HepG2 (cell line): ENCODE data around the gene DAB2IP. TPM values are rescaled to one million over a fixed set of nuclear protein-coding genes. Genes with fewer than 3 reads are reported as not detected.

ENCODE experiments used
- ETV5 ChIP-seq: IDR thresholded peaks from 2 replicates; pipeline ENCODE4 v1.6.1; 2018; ENCODE audit warnings: missing biosample characterization, missing genetic modification reagents, inconsistent platforms, borderline replicate concordance
- FOXO1 ChIP-seq: sonication (generic); formaldehyde crosslinking; IDR thresholded peaks from 2 replicates; pipeline ENCODE4 v1.4.0; 2020; ENCODE audit warnings: missing genetic modification reagents
- NFRKB ChIP-seq: fragments of 450-650 bp; IDR thresholded peaks from 2 replicates; pipeline ENCODE4 v1.6.1; 2017
- NR2F6 ChIP-seq, 2 experiments: IDR thresholded peaks; 2 replicates each; pipeline ENCODE4 v1.6.1; 2016; ENCODE audit warnings: antibody characterized with exemption in 1 of 2, mild to moderate bottlenecking in 1 of 2
- STAG1 ChIP-seq: sonication (generic); formaldehyde crosslinking; IDR thresholded peaks from 2 replicates; pipeline ENCODE4 v1.4.0; 2020; ENCODE audit warnings: missing genetic modification reagents
- ZNF121 ChIP-seq: sonication (generic); formaldehyde crosslinking; IDR thresholded peaks from 2 replicates; pipeline ENCODE4 v1.5.0; 2020; ENCODE audit warnings: mild to moderate bottlenecking, missing genetic modification reagents
- ZNF335 ChIP-seq: sonication (generic); formaldehyde crosslinking; IDR thresholded peaks from 2 replicates; pipeline ENCODE4 v1.4.0; 2020; ENCODE audit warnings: missing genetic modification reagents
- ZNF605 ChIP-seq: sonication (generic); formaldehyde crosslinking; IDR thresholded peaks from 2 replicates; pipeline ENCODE4 v1.8.0; 2022; ENCODE audit warnings: mild to moderate bottlenecking, missing genetic modification reagents
- polyA plus RNA-seq, 8 experiments: library from polyadenylated mRNA; depleted of rRNA in 3 of 8; stranded (reverse) in 7 of 8; unstranded in 1 of 8; fragments of >200 nt; fragmentation: Illumina TruSeq in 4 of 8; extraction: Trizol in 4 of 8; gene quantifications; 2 replicates each; pipeline versions ENCODE4 v1.2.1 to v1.2.3, GENCODE V29; 2011 to 2016; ENCODE audit warnings: low read depth in 4 of 8, missing spikeins in 1 of 8, mixed read lengths in 1 of 8; ENCODE audit not compliant: insufficient read depth in 1 of 8
- total RNA-seq, 5 experiments: library from RNA; depleted of rRNA; stranded (reverse); fragments of >200 nt; fragmentation: Illumina TruSeq; extraction: Trizol; gene quantifications; 2 replicates each; pipeline ENCODE4 v1.2.3, GENCODE V29; 2016; ENCODE audit warnings: low read depth in 1 of 5
- TF ChIP-seq, protein P1 (sequence below): sonication (generic); formaldehyde crosslinking; IDR thresholded peaks from 2 replicates; pipeline ENCODE4 v1.4.0; 2020; ENCODE audit warnings: low read depth, missing genetic modification reagents
- TF ChIP-seq, protein P2 (sequence below): IDR thresholded peaks from 2 replicates; pipeline ENCODE4 v1.6.1; 2016; ENCODE audit warnings: low read depth, control low read depth
- TF ChIP-seq, protein P3 (sequence below): sonication (generic); formaldehyde crosslinking; IDR thresholded peaks from 2 replicates; pipeline ENCODE4 v1.4.0; 2020; ENCODE audit warnings: mild to moderate bottlenecking, missing genetic modification reagents
- TF ChIP-seq, protein P4 (sequence below): sonication (generic); formaldehyde crosslinking; IDR thresholded peaks from 2 replicates; pipeline ENCODE4 v1.4.0; 2020; ENCODE audit warnings: missing genetic modification reagents

Gene DAB2IP
- total and polyA plus RNA-seq, 2 of the 13 experiments (the other 11 are each of a cell fraction or from before 2014, with no cell fraction given): 25.3 to 37.9 TPM

DNA sequence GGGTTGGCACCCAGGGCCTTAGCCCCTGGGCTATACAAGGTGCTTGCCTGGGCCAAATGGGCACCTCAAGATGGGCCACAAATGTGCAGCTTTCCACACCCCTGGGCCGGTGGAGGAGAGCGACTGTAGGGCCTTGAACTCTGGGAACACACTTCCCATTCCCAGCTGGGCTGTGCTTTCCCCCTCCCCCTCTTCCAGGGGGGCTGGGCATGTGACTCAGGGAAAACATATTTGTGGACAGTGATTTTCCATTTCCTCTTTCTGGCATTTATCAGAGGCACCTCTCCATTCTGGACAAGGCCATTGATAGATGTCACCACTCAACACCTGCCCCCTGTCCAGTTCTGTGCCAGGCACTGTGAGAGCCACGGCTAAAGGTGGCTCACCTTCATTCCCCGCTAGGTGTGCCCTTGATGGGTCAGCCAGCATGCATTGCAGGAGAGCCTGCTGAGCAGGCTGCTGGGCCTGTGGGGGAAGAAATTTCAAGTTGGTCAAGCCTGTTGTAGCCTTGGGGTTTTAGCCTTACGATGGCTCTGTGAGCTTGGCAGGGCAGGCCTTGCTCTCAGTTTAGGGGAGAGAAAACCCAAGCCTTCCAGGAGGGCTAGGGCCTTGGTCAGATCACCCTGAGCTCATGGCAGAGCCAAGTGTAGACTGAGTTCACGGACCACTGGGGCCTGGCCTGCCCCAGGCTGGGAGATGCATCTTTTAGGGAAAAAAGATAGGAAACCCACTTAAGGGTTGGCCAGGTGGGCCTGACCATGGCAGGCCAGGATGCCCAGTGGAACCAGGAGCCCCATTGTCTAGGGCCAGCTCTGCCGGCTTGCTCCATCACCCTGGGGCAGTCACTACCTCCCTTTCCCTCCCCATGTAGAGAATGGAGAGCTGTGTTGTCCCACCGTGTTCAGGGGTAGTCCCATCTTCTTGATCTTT is 113.9 kb downstream of the DAB2IP start (continued):
- TF ChIP-seq, protein P1, sequence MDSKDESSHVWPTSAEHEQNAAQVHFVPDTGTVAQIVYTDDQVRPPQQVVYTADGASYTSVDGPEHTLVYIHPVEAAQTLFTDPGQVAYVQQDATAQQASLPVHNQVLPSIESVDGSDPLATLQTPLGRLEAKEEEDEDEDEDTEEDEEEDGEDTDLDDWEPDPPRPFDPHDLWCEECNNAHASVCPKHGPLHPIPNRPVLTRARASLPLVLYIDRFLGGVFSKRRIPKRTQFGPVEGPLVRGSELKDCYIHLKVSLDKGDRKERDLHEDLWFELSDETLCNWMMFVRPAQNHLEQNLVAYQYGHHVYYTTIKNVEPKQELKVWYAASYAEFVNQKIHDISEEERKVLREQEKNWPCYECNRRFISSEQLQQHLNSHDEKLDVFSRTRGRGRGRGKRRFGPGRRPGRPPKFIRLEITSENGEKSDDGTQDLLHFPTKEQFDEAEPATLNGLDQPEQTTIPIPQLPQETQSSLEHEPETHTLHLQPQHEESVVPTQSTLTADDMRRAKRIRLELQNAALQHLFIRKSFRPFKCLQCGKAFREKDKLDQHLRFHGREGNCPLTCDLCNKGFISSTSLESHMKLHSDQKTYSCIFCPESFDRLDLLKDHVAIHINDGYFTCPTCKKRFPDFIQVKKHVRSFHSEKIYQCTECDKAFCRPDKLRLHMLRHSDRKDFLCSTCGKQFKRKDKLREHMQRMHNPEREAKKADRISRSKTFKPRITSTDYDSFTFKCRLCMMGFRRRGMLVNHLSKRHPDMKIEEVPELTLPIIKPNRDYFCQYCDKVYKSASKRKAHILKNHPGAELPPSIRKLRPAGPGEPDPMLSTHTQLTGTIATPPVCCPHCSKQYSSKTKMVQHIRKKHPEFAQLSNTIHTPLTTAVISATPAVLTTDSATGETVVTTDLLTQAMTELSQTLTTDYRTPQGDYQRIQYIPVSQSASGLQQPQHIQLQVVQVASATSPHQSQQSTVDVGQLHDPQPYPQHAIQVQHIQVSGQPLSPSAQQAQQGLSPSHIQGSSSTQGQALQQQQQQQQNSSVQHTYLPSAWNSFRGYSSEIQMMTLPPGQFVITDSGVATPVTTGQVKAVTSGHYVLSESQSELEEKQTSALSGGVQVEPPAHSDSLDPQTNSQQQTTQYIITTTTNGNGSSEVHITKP (CRISPR knock-in tag): 0 out of 2 replicates have a peak, but pooled peaks have one; percentile 66
- TF ChIP-seq NFRKB: no peak
- 0 out of 2 replicates have a peak, but pooled peaks have one; percentile 35 for TF ChIP-seq ZNF121 (CRISPR knock-in tag)
- TF ChIP-seq, protein P2, sequence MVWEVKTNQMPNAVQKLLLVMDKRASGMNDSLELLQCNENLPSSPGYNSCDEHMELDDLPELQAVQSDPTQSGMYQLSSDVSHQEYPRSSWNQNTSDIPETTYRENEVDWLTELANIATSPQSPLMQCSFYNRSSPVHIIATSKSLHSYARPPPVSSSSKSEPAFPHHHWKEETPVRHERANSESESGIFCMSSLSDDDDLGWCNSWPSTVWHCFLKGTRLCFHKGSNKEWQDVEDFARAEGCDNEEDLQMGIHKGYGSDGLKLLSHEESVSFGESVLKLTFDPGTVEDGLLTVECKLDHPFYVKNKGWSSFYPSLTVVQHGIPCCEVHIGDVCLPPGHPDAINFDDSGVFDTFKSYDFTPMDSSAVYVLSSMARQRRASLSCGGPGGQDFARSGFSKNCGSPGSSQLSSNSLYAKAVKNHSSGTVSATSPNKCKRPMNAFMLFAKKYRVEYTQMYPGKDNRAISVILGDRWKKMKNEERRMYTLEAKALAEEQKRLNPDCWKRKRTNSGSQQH (CRISPR knock-in tag): 0 out of 2 replicates have a peak, but pooled peaks have one; percentile 53
- peak; percentile 77; the same call in 1 of the 2 replicates for TF ChIP-seq ETV5 (CRISPR knock-in tag)
- 0 out of 2 replicates have a peak, but pooled peaks have one; percentile 28 for TF ChIP-seq ZNF605 (CRISPR knock-in tag)
- TF ChIP-seq, protein P3, sequence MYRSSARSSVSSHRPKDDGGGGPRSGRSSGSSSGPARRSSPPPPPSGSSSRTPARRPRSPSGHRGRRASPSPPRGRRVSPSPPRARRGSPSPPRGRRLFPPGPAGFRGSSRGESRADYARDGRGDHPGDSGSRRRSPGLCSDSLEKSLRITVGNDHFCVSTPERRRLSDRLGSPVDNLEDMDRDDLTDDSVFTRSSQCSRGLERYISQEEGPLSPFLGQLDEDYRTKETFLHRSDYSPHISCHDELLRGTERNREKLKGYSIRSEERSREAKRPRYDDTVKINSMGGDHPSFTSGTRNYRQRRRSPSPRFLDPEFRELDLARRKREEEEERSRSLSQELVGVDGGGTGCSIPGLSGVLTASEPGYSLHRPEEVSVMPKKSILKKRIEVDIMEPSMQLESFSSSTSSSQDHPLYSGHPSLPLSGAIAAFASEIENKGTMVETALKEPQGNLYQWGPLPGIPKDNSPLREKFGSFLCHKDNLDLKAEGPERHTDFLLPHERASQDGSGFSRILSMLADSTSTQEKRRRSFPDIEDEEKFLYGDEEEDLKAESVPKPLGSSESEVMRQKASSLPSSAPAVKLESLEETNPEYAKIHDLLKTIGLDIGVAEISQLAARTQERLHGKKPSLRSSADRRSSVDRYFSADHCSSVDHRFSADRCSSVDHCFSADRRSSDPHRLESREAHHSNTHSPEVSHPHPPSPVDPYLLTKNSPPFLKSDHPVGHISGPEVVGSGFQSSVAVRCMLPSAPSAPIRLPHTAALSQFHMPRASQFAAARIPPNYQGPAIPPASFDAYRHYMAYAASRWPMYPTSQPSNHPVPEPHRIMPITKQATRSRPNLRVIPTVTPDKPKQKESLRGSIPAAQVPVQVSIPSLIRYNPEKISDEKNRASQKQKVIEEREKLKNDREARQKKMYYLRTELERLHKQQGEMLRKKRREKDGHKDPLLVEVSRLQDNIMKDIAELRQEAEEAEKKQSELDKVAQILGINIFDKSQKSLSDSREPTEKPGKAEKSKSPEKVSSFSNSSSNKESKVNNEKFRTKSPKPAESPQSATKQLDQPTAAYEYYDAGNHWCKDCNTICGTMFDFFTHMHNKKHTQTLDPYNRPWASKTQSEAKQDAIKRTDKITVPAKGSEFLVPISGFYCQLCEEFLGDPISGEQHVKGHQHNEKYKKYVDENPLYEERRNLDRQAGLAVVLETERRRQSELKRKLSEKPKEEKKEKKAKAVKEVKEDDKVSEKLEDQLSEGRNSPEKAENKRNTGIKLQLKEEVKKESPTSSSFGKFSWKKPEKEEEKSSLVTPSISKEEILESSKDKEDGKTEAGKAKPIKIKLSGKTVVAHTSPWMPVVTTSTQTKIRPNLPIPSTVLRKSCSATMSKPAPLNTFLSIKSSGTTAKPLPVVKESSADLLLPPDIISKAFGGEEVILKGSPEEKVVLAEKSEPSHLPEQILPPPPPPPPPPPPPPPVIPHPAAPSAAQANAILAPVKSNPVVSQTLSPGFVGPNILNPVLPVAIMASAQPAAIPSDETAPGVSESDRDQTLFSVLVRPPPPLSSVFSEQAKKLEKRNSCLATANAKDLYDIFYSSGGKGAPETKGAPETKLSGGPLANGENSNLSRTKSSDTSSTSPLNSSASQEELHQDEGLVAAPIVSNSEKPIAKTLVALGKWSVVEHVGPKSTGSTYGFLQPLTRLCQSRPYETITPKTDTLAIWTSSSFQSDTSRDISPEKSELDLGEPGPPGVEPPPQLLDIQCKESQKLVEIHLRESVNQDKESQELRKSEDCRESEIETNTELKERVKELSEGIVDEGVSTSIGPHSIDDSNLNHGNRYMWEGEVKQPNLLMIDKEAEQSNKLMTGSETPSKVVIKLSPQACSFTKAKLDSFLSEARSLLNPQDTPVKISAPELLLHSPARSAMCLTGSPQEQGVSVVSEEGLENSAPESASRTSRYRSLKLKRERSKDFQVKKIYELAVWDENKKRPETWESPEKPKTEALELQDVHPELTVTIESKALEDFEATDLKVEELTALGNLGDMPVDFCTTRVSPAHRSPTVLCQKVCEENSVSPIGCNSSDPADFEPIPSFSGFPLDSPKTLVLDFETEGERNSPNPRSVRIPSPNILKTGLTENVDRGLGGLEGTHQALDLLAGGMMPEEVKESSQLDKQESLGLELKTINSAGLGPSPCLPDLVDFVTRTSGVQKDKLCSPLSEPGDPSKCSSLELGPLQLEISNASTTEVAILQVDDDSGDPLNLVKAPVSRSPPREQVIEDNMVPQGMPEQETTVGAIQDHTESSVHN (CRISPR knock-in tag): no peak
- TF ChIP-seq FOXO1 (CRISPR knock-in tag): peak; percentile 77; the same call in 1 of the 2 replicates
- peak; percentile 63 for TF ChIP-seq NR2F6 (IDR thresholded peaks at IDR 0.05)
- peak; percentile 82 for TF ChIP-seq NR2F6 (CRISPR knock-in tag; IDR thresholded peaks at IDR 0.05)
- TF ChIP-seq ZNF335: peak; percentile 98
- TF ChIP-seq, protein P4, sequence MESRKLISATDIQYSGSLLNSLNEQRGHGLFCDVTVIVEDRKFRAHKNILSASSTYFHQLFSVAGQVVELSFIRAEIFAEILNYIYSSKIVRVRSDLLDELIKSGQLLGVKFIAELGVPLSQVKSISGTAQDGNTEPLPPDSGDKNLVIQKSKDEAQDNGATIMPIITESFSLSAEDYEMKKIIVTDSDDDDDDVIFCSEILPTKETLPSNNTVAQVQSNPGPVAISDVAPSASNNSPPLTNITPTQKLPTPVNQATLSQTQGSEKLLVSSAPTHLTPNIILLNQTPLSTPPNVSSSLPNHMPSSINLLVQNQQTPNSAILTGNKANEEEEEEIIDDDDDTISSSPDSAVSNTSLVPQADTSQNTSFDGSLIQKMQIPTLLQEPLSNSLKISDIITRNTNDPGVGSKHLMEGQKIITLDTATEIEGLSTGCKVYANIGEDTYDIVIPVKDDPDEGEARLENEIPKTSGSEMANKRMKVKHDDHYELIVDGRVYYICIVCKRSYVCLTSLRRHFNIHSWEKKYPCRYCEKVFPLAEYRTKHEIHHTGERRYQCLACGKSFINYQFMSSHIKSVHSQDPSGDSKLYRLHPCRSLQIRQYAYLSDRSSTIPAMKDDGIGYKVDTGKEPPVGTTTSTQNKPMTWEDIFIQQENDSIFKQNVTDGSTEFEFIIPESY (CRISPR knock-in tag): 0 out of 2 replicates have a peak, but pooled peaks have one; percentile 34
- peak; percentile 12 for TF ChIP-seq STAG1
